ENCODE data around the gene MESD. TPM values are rescaled to one million over a fixed set of nuclear protein-coding genes. Genes with fewer than 3 reads are reported as not detected.

Gene MESD
- total RNA-seq, 6 experiments from 2014 or later = 10.8 to 16.7 (median 14.6) TPM

DNA sequence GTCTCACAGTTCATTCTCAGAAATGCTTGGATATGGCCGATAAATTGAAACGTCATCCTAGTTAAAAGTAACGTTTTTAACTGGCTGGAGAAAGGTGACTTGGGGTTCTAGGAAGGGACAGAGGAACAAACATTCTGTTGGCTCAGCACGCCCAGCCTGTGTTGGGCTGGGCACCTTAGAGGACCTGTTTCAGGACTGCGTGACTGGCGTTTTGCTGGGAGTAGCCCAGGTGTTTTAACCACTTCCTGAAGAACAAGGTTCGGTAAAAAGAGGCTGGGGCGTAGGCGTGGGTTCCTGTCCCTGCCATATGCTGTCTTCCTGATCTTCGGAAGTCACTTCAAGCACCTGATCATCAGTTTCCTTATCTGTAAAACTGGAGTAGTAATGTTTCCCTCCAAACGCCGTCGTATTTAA lies 10.0 kb upstream of the MESD start:
- no peaks in the 10 kb centered on the region for H3K27me3 ChIP-seq
- peak overlapping the region in 2 of 3 donors; percentile 91 to 97 for H3K27ac ChIP-seq
- no peaks in the 10 kb centered on the region for H3K36me3 ChIP-seq
- DNase-seq = peak in 1 of 3 donors; percentile 42
- 33% methylated on average over 10 of the region's 13 CpGs for WGBS (ENCODE audit: insufficient coverage, low coverage, low lambda C conversion rate, missing lambda C conversion rate)
- intact Hi-C loops (cut with DNase I) = loop anchor here (5.0 to 10.0 kb wide), 3 partner anchors 105 to 265 kb away; no protein-coding TSS in a partner anchor
- ATAC-seq = peak in 1 of 4 donors; percentile 13
- H3K4me1 ChIP-seq = peaks cover 0 to 24% (median 7%) of the 10 kb centered on the region in 4 donors
- peak overlapping the region; percentile 77 to 96 (median 85) for H3K4me3 ChIP-seq
- TF ChIP-seq, protein P1, sequence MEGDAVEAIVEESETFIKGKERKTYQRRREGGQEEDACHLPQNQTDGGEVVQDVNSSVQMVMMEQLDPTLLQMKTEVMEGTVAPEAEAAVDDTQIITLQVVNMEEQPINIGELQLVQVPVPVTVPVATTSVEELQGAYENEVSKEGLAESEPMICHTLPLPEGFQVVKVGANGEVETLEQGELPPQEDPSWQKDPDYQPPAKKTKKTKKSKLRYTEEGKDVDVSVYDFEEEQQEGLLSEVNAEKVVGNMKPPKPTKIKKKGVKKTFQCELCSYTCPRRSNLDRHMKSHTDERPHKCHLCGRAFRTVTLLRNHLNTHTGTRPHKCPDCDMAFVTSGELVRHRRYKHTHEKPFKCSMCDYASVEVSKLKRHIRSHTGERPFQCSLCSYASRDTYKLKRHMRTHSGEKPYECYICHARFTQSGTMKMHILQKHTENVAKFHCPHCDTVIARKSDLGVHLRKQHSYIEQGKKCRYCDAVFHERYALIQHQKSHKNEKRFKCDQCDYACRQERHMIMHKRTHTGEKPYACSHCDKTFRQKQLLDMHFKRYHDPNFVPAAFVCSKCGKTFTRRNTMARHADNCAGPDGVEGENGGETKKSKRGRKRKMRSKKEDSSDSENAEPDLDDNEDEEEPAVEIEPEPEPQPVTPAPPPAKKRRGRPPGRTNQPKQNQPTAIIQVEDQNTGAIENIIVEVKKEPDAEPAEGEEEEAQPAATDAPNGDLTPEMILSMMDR (IDR thresholded peaks at IDR 0.05) = no peak
- TF ChIP-seq POLR2A (IDR thresholded peaks at IDR 0.05) = no peak
- no peaks in the 10 kb centered on the region for H3K9me3 ChIP-seq

DNA sequence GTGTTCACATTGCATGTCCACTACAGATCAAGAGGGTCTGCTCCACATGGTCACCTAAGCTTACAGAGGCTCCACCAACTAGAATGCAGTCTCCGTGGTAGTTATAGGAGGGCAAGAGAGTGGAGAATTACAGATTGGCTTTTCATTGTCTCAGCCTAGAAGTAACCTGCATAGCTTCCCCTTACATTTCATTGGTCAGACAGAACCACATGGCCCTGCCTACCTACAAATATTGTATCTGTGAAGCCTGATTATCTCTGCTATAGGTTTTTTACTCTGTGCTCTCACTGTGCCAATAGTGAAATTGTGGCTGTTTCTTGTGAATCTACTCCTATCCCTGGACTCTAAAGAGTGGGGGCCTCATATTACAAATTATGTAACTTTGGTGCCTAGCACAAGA lies 8.6 kb upstream of the MESD start:
- WGBS (ENCODE audit: insufficient coverage, low coverage, low lambda C conversion rate, missing lambda C conversion rate) = no CpG with 5 or more reads among the region's 1 CpG
- Histone ChIP-seq H3K27me3 (no peaks in the 10 kb centered on the region), H3K4me1 (peaks cover 0 to 21% (median under 1%) of the 10 kb centered on the region in 4 donors), H3K4me3 (no peak overlapping the region), H3K36me3 (no peaks in the 10 kb centered on the region), H3K9me3 (no peaks in the 10 kb centered on the region), H3K27ac (peak overlapping the region in 1 of 3 donors; percentile 12)
- intact Hi-C loops (cut with DNase I) = loop anchor here (5.0 to 10.0 kb wide), 3 partner anchors 107 to 267 kb away; no protein-coding TSS in a partner anchor
- no peak for ATAC-seq
- no peak for DNase-seq
- no peak for TF ChIP-seq POLR2A (IDR thresholded peaks at IDR 0.05)
- TF ChIP-seq, protein P1 (IDR thresholded peaks at IDR 0.05) = no peak

DNA sequence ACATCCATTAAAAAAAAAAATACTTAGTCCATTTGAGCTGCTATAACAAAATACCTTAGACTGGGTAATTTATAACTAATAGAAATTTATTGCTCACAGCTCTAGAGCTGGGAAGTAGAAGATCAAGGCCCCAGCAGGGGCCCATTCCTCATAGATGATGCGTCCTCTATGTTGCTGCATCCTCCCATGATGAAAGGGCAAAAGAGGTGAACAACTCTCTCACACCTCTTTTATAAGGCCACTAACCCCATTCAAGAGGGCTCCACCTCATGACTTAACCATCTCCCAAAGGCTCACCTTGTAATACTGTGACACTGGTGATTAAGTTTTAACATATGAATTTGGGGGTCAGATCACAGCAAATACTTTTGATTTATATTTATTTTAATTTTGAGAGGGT lies 8.1 kb upstream of the MESD start:
- H3K4me1 ChIP-seq = peaks cover 0 to 15% (median 0%) of the 10 kb centered on the region in 4 donors
- ATAC-seq = no peak
- no peaks in the 10 kb centered on the region for H3K27me3 ChIP-seq
- WGBS (ENCODE audit: insufficient coverage, low coverage, low lambda C conversion rate, missing lambda C conversion rate) = 100% methylated on average over 1 of the region's 1 CpG
- no peaks in the 10 kb centered on the region for H3K36me3 ChIP-seq
- no peak for DNase-seq
- H3K9me3 ChIP-seq = no peaks in the 10 kb centered on the region
- no peak overlapping the region for H3K27ac ChIP-seq
- no peak overlapping the region for H3K4me3 ChIP-seq
- no peak for TF ChIP-seq POLR2A (IDR thresholded peaks at IDR 0.05)
- TF ChIP-seq, protein P1 (IDR thresholded peaks at IDR 0.05) = no peak
- intact Hi-C loops (cut with DNase I) = loop anchor here (5.0 to 10.0 kb wide), 3 partner anchors 107 to 267 kb away; no protein-coding TSS in a partner anchor

DNA sequence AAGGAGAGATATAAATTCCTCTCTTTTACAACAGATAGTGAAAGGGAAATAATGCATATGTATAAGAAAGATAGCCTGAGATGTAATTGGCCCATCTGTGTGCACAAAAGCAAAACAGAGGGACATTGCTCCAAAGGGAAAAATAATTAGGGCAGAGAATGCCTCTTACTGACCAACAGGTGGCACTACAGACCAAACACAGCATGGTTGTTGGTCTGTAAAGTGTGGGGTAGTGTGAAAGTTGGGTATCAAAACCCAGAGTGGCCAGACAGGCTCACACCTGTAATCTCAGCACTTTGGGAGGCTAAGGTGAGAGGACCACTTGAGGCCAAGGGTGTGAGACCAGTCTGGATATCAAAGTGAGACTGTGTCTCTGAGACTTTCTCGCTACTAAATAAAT lies 6.6 kb upstream of the MESD start:
- WGBS (ENCODE audit: insufficient coverage, low coverage, low lambda C conversion rate, missing lambda C conversion rate) = 86% methylated on average over 1 of the region's 1 CpG
- Histone ChIP-seq H3K4me1 (peaks cover 0 to 7% (median 0%) of the 10 kb centered on the region in 4 donors), H3K27me3 (no peaks in the 10 kb centered on the region), H3K9me3 (no peaks in the 10 kb centered on the region), H3K4me3 (no peak overlapping the region), H3K36me3 (no peaks in the 10 kb centered on the region), H3K27ac (no peak overlapping the region)
- intact Hi-C loops (cut with DNase I) = loop anchor here (5.0 to 10.0 kb wide), 3 partner anchors 109 to 269 kb away; no protein-coding TSS in a partner anchor
- DNase-seq = no peak
- TF ChIP-seq POLR2A (IDR thresholded peaks at IDR 0.05) = no peak
- TF ChIP-seq, protein P1 (IDR thresholded peaks at IDR 0.05) = peak; percentile 49 to 72 (median 66)
- ATAC-seq = peak in 3 of 4 donors; percentile 8 to 43 (median 33)

All from right lobe of liver (tissue), 6 donors.